WERI-Rb-1 (cell line): ENCODE results near the gene TBX15.

ENCODE experiments used
- DNase-seq: peaks from one replicate; pipeline ENCODE4 v3.0.0-alpha.2; 2020
- H3K27ac ChIP-seq: fragments of 250-450 bp; sonication (Bioruptor Pico); 2 replicates; pipeline ENCODE4 v1.5.1; 2020; ENCODE audit warnings: mild to moderate bottlenecking, moderate library complexity
- H3K27me3 ChIP-seq: fragments of 250-450 bp; sonication (Bioruptor Pico); 2 replicates; pipeline ENCODE4 v1.5.1; 2021; ENCODE audit warnings: mild to moderate bottlenecking, low read depth, moderate library complexity; ENCODE audit not compliant: insufficient read depth, severe bottlenecking
- H3K36me3 ChIP-seq: fragments of 250-450 bp; sonication (Bioruptor Pico); 2 replicates; pipeline ENCODE4 v1.5.1; 2020; ENCODE audit warnings: mild to moderate bottlenecking, moderate library complexity
- H3K4me3 ChIP-seq: 2 replicates; pipeline ENCODE4 v1.5.1; 2011; ENCODE audit warnings: low read depth, mild to moderate bottlenecking, control low read depth, low read length
- H3K9me3 ChIP-seq: fragments of 250-450 bp; sonication (Bioruptor Pico); 2 replicates; pipeline ENCODE4 v1.5.1; 2021; ENCODE audit warnings: mild to moderate bottlenecking, moderate library complexity; ENCODE audit not compliant: severe bottlenecking
- CTCF ChIP-seq: IDR thresholded peaks from 2 replicates; pipeline ENCODE4 v1.5.1; 2011; ENCODE audit warnings: low read depth, mild to moderate bottlenecking, control low read depth, inconsistent platforms, low read length

TBX15 gene

GRCh38 chr1:118927427-118928187 is 60.5 kb downstream of the TBX15 start:
- no peak overlapping the region for H3K4me3 ChIP-seq
- H3K27me3 ChIP-seq = no peaks in the 10 kb centered on the region
- DNase-seq = peak; percentile 15
- TF ChIP-seq CTCF = no peak
- no peak overlapping the region for H3K27ac ChIP-seq
- H3K36me3 ChIP-seq = no peaks in the 10 kb centered on the region
- H3K9me3 ChIP-seq = no peaks in the 10 kb centered on the region

- H3K36me3 ChIP-seq = no peaks in the 10 kb centered on the region
These were observed 61.9 kb downstream of the TBX15 start for GRCh38 chr1:118926261-118926660.

DNA sequence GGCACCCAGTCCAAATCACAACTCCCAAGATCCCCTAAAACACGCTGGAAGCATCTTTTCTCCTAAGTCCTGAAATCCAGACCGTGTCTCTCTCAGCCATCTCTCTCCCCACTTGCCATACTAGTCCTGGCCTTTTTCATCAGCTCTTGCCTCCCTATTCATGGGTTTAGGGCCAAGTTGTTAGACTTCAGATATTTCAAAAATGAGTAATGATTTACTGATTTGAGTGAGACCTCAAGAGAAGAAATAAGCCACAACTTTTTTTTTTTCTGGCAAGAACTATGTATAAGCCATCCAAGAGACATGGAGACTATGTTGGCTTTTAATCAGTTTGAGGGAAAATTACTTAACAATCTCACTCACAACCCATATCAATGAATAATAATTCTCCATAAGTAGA is 62.5 kb downstream of the TBX15 start:
- no peak for TF ChIP-seq CTCF
- Histone ChIP-seq H3K27ac (no peak overlapping the region), H3K4me3 (no peak overlapping the region), H3K9me3 (no peaks in the 10 kb centered on the region), H3K36me3 (no peaks in the 10 kb centered on the region), H3K27me3 (no peaks in the 10 kb centered on the region)
- DNase-seq = no peak

More at GRCh38 chr1:118926261-118926660, 61.9 kb downstream of the TBX15 start:
- Histone ChIP-seq H3K27ac (no peak overlapping the region), H3K9me3 (no peaks in the 10 kb centered on the region), H3K4me3 (no peak overlapping the region), H3K27me3 (no peaks in the 10 kb centered on the region)
- TF ChIP-seq CTCF = no peak
- no peak for DNase-seq

- Histone ChIP-seq H3K27ac (no peak overlapping the region), H3K27me3 (no peaks in the 10 kb centered on the region), H3K4me3 (no peak overlapping the region), H3K9me3 (no peaks in the 10 kb centered on the region), H3K36me3 (no peaks in the 10 kb centered on the region)
- TF ChIP-seq CTCF = no peak
- no peak for DNase-seq
These were observed 64.8 kb downstream of the TBX15 start for GRCh38 chr1:118923319-118923718.

GRCh38 chr1:118921994-118922393 is 66.1 kb downstream of the TBX15 start:
- Histone ChIP-seq H3K36me3 (no peaks in the 10 kb centered on the region), H3K27me3 (no peaks in the 10 kb centered on the region)

More at GRCh38 chr1:118921994-118922393, 66.1 kb downstream of the TBX15 start:
- no peak for TF ChIP-seq CTCF
- no peak overlapping the region for H3K27ac ChIP-seq
- no peak overlapping the region for H3K4me3 ChIP-seq
- H3K9me3 ChIP-seq = no peaks in the 10 kb centered on the region
- DNase-seq = no peak
